Measurements from ENCODE around the gene MMEL1. TPM values are rescaled to one million over a fixed set of nuclear protein-coding genes. Genes with fewer than 3 reads are reported as not detected.
"Not testable (repeated sequence)": the region's sequence is repeated elsewhere in the genome, so short reads cannot be mapped to it uniquely, and the experiment has no call there.

Gene MMEL1
- total RNA-seq, 1 donor from 2014 or later, result 4.0 TPM

GRCh38 chr1:2578758-2579118, 54.1 kb downstream of the MMEL1 start:
- Mint-ChIP-seq H3K9me3 (ENCODE audit: unreplicated experiment) (no peaks in the 10 kb centered on the region), H3K27me3 (ENCODE audit: unreplicated experiment) (peaks cover 2% of the 10 kb centered on the region), H3K36me3 (ENCODE audit: unreplicated experiment) (peaks cover under 1% of the 10 kb centered on the region), H3K4me1 (ENCODE audit: low read depth, unreplicated experiment) (peaks cover 7% of the 10 kb centered on the region), H3K27ac (ENCODE audit: unreplicated experiment) (no peak overlapping the region), H3K4me3 (ENCODE audit: unreplicated experiment) (no peak overlapping the region)
- TF ChIP-seq CTCF (IDR thresholded peaks at IDR 0.05; ENCODE audit: partially characterized antibody, unreplicated experiment), result no peak
- no peak for DNase-seq

GRCh38 chr1:2577565-2578075, 55.2 kb downstream of the MMEL1 start:
- not testable (repeated sequence) for H3K4me1 Mint-ChIP-seq (ENCODE audit: low read depth, unreplicated experiment); H3K27ac Mint-ChIP-seq (ENCODE audit: unreplicated experiment); H3K9me3 Mint-ChIP-seq (ENCODE audit: unreplicated experiment); H3K27me3 Mint-ChIP-seq (ENCODE audit: unreplicated experiment); H3K4me3 Mint-ChIP-seq (ENCODE audit: unreplicated experiment)
- H3K36me3 Mint-ChIP-seq (ENCODE audit: unreplicated experiment), result peaks cover 12% of the 10 kb centered on the region
- DNase-seq, result peak; percentile 5

GRCh38 chr1:2575801-2576663, 56.8 kb downstream of the MMEL1 start:
- Mint-ChIP-seq H3K9me3 (ENCODE audit: unreplicated experiment) (peaks cover 7% of the 10 kb centered on the region), H3K4me3 (ENCODE audit: unreplicated experiment) (no peak overlapping the region), H3K27ac (ENCODE audit: unreplicated experiment) (no peak overlapping the region), H3K27me3 (ENCODE audit: unreplicated experiment) (peaks cover 6% of the 10 kb centered on the region), H3K36me3 (ENCODE audit: unreplicated experiment) (peaks cover 14% of the 10 kb centered on the region), H3K4me1 (ENCODE audit: low read depth, unreplicated experiment) (no peaks in the 10 kb centered on the region)
- no peak for TF ChIP-seq CTCF (IDR thresholded peaks at IDR 0.05; ENCODE audit: partially characterized antibody, unreplicated experiment)
- peak; percentile 12 for DNase-seq

- H3K27me3 Mint-ChIP-seq (ENCODE audit: unreplicated experiment), result peaks cover 6% of the 10 kb centered on the region
- H3K4me1 Mint-ChIP-seq (ENCODE audit: low read depth, unreplicated experiment), result no peaks in the 10 kb centered on the region
- DNase-seq, result no peak
- H3K36me3 Mint-ChIP-seq (ENCODE audit: unreplicated experiment), result peaks cover 14% of the 10 kb centered on the region
- no peak overlapping the region for H3K27ac Mint-ChIP-seq (ENCODE audit: unreplicated experiment)
- H3K4me3 Mint-ChIP-seq (ENCODE audit: unreplicated experiment), result no peak overlapping the region
- no peak for TF ChIP-seq CTCF (IDR thresholded peaks at IDR 0.05; ENCODE audit: partially characterized antibody, unreplicated experiment)
- H3K9me3 Mint-ChIP-seq (ENCODE audit: unreplicated experiment), result peaks cover 7% of the 10 kb centered on the region
Observed at GRCh38 chr1:2574350-2574749, 58.5 kb downstream of the MMEL1 start.

GRCh38 chr1:2573250-2573920, 59.4 kb downstream of the MMEL1 start:
- no peak for TF ChIP-seq CTCF (IDR thresholded peaks at IDR 0.05; ENCODE audit: partially characterized antibody, unreplicated experiment)
- peaks cover 14% of the 10 kb centered on the region for H3K36me3 Mint-ChIP-seq (ENCODE audit: unreplicated experiment)
- peaks cover 6% of the 10 kb centered on the region for H3K27me3 Mint-ChIP-seq (ENCODE audit: unreplicated experiment)
- no peak overlapping the region for H3K4me3 Mint-ChIP-seq (ENCODE audit: unreplicated experiment)
- no peak for DNase-seq
- H3K4me1 Mint-ChIP-seq (ENCODE audit: low read depth, unreplicated experiment), result no peaks in the 10 kb centered on the region
- peaks cover 9% of the 10 kb centered on the region for H3K9me3 Mint-ChIP-seq (ENCODE audit: unreplicated experiment)
- no peak overlapping the region for H3K27ac Mint-ChIP-seq (ENCODE audit: unreplicated experiment)

Data from glutamatergic neuron (in vitro differentiated cells).